GM21447 (cell line): Measurements from ENCODE around the gene SEC62.
"Not testable (repeated sequence)": the region's sequence is repeated elsewhere in the genome, so short reads cannot be mapped to it uniquely, and the experiment has no call there.

Source experiments
- ATAC-seq: cut with Tn5 transposase; IDR thresholded peaks from one replicate; pipeline ENCODE4 v1.9.1; 2021; ENCODE audit not compliant: unreplicated experiment

SEC62 gene

GRCh38 chr3:170012683-170013400 lies 46.2 kb downstream of the SEC62 start:
- ATAC-seq = no peak

- no peak for ATAC-seq
Measured at GRCh38 chr3:170016057-170016456, 49.5 kb downstream of the SEC62 start.

- not testable (repeated sequence) for ATAC-seq
Measured at GRCh38 chr3:170019306-170019705, 52.7 kb downstream of the SEC62 start.

- ATAC-seq = no peak
Measured at GRCh38 chr3:170021083-170021482, 54.5 kb downstream of the SEC62 start.

GRCh38 chr3:170022336-170022735 lies 55.7 kb downstream of the SEC62 start:
- ATAC-seq = no peak

- no peak for ATAC-seq
Measured at GRCh38 chr3:170023165-170023564, 56.6 kb downstream of the SEC62 start.

- no peak for ATAC-seq
Measured at GRCh38 chr3:170024581-170024980, 58.0 kb downstream of the SEC62 start.

GRCh38 chr3:170027233-170028102 lies 60.9 kb downstream of the SEC62 start:
- no peak for ATAC-seq

- ATAC-seq = no peak
Measured at GRCh38 chr3:170033489-170033888, 66.9 kb downstream of the SEC62 start.

GRCh38 chr3:170037463-170038433 lies 71.1 kb downstream of the SEC62 start, which contains the start of gene GPR160:
Gene GPR160 (plus strand): TSS chr3:170037995. CDS start chr3:170083973, 45,978 bp downstream.
- peak; percentile 74 for ATAC-seq

- no peak for ATAC-seq
Measured at GRCh38 chr3:170038434-170039110, 72.0 kb downstream of the SEC62 start.

GRCh38 chr3:170040418-170040817 lies 73.8 kb downstream of the SEC62 start:
- no peak for ATAC-seq

- no peak for ATAC-seq
Measured at GRCh38 chr3:170043506-170043905, 76.9 kb downstream of the SEC62 start.

- no peak for ATAC-seq
Measured at GRCh38 chr3:170044271-170044670, 77.7 kb downstream of the SEC62 start.

- peak; percentile 86 for ATAC-seq
Measured at GRCh38 chr3:170044795-170045244, 78.2 kb downstream of the SEC62 start.

GRCh38 chr3:170046269-170047132 lies 79.9 kb downstream of the SEC62 start:
- ATAC-seq = no peak

GRCh38 chr3:170047133-170047404 lies 80.5 kb downstream of the SEC62 start:
- no peak for ATAC-seq
